Esophagus (tissue), 2 donors: ENCODE data around the gene ENC1. TPM values are rescaled to one million over a fixed set of nuclear protein-coding genes. Genes with fewer than 3 reads are reported as not detected.

Experiments used
- H3K27ac ChIP-seq, 2 donors: one replicate each; pipeline ENCODE4 v1.5.1; 2013; ENCODE audit warnings: low read depth in 2 of 2, mild to moderate bottlenecking in 2 of 2, inconsistent platforms in 1 of 2, low read length in 1 of 2, moderate library complexity in 1 of 2
- H3K27me3 ChIP-seq, 2 donors: one replicate each; pipeline ENCODE4 v1.6.1; 2013; ENCODE audit warnings: low read length in 2 of 2, control low read depth in 1 of 2, mild to moderate bottlenecking in 1 of 2; ENCODE audit not compliant: insufficient read depth in 2 of 2, control insufficient read depth in 1 of 2
- H3K36me3 ChIP-seq, 2 donors: one replicate each; pipeline ENCODE4 v1.6.1; 2013; ENCODE audit warnings: low read length in 1 of 2; ENCODE audit not compliant: control insufficient read depth in 2 of 2, insufficient read depth in 2 of 2
- H3K4me1 ChIP-seq, 2 donors: one replicate each; pipeline ENCODE4 v1.6.1; 2013; ENCODE audit warnings: low read length in 1 of 2; ENCODE audit not compliant: control insufficient read depth in 2 of 2, insufficient read depth in 2 of 2
- H3K4me3 ChIP-seq, 2 donors: one replicate each; pipeline ENCODE4 v1.5.1; 2013; ENCODE audit warnings: low read length in 2 of 2, mild to moderate bottlenecking in 2 of 2, low read depth in 1 of 2, moderate library complexity in 1 of 2
- H3K9me3 ChIP-seq, 2 donors: one replicate each; pipeline ENCODE4 v1.6.1; 2013; ENCODE audit warnings: mild to moderate bottlenecking in 2 of 2, low read depth in 1 of 2, low read length in 1 of 2, moderate library complexity in 1 of 2; ENCODE audit not compliant: control insufficient read depth in 2 of 2, insufficient read depth in 1 of 2
- WGBS, 2 donors: extraction: QIAGEN DNeasy Blood & Tissue Kit; methylation state at CpG; one replicate each; pipeline ENCODE4 v1.1.7; 2013; 5-methylcytosine and 5-hydroxymethylcytosine counted together
- polyA plus RNA-seq, 2 donors: library from polyadenylated mRNA; stranded (reverse); fragments of 200-250 nt; gene quantifications; one replicate each; pipeline ENCODE4 v1.2.3, GENCODE V29; 2013
- donor health status: healthy with polysubstance abuse.
- donor health status: Bipolar disorder and iron deficiency.

The ENC1 gene
- polyA plus RNA-seq, 2 donors = 1.4 to 2.0 TPM

DNA sequence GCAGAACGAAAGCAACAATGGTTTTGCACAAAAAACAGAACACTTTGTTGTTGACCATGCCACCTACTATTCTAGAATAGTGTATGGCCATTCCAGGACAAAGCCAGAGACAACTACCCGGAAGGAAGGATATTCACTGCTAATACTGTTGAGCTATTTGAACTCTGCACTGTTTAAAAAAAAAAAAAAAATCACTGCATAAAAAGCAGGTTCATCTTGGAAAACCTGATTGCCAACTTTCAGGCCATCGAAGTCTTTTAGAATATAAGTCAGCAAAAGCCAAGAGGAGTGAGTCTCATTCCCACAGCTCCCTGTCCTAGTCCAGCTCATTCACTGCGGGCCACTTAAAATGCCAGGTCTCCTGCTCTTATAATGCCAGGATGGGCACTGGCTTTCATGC, 4.0 kb downstream of the ENC1 start:
- no peak overlapping the region for H3K27ac ChIP-seq

DNA sequence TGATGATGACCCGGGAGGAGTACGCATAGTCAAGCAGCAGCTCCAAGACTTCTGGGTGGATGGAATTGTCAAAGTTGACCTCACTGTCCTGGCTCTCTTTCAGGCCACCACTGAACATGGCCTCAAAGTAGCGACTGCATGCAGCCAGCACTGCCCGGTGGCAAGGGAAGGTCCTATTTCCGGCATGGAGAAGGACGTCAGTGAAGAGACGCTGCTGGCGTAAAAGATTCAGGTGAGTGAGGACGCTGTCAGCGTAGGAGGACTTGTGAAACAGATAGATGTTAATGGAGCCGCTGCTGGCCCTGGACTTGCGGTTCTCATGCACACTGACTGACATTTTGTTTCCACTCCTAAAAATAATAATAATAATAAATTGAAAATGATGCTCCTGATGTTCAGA, 4.4 kb downstream of the ENC1 start:
- WGBS, 2 donors = 92 to 93% methylated on average over 12 of the region's 12 CpGs
- Histone ChIP-seq H3K27me3 (no peaks in the 10 kb centered on the region), H3K36me3 (peaks cover 0 to 9% of the 10 kb centered on the region in 2 donors), H3K9me3 (no peaks in the 10 kb centered on the region), H3K4me1 (peaks cover 5 to 8% of the 10 kb centered on the region in 2 donors), H3K4me3 (no peak overlapping the region), H3K27ac (peak overlapping the region in 1 of 2 donors; percentile 6)

More for the DNA sequence above, 4.0 kb downstream of the ENC1 start:
- H3K27me3 ChIP-seq = no peaks in the 10 kb centered on the region
- no peaks in the 10 kb centered on the region for H3K9me3 ChIP-seq
- WGBS, 2 donors = 50 to 64% methylated on average over 4 of the region's 4 CpGs
- H3K36me3 ChIP-seq = peaks cover 0 to 9% of the 10 kb centered on the region in 2 donors
- H3K4me3 ChIP-seq = no peak overlapping the region
- peaks cover 5 to 8% of the 10 kb centered on the region in 2 donors for H3K4me1 ChIP-seq

DNA sequence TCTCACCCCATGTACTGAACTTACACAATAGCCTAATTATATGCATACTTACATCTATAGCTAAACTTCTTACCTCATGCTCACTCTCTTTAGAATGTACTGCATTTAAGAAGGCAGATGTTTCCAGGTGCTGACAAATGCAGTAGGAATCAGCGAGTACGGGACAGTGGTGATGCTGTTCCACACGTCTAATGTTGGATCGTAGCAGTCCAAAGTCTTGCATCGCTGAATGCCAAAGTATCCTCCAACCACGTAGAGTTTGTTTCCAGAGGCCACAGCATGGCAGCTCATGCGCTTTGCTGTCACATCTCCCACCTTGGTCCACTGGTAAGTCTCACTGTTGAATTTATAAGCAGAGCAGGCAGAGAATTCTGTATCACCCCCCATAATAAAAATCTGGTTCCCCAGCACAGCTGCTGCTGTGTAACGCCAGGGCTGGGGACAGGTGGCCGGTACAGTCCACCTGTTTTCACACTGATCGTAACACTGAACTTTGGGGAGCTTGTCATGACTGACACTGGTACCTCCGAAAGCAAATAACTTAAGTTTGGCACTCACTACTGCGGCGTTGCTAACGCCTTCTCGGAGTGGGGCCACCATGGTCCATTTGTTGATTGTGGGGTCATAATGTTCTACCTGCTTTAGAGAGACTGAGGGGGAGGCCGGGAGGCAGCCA, 5.8 kb downstream of the ENC1 start:
- H3K27ac ChIP-seq = no peak overlapping the region
- no peaks in the 10 kb centered on the region for H3K9me3 ChIP-seq
- no peak overlapping the region for H3K4me3 ChIP-seq
- peaks cover 0 to 9% of the 10 kb centered on the region in 2 donors for H3K36me3 ChIP-seq
- WGBS, 2 donors = 93 to 96% methylated on average over 16 of the region's 16 CpGs
- H3K4me1 ChIP-seq = peaks cover 5 to 9% of the 10 kb centered on the region in 2 donors
- no peaks in the 10 kb centered on the region for H3K27me3 ChIP-seq

DNA sequence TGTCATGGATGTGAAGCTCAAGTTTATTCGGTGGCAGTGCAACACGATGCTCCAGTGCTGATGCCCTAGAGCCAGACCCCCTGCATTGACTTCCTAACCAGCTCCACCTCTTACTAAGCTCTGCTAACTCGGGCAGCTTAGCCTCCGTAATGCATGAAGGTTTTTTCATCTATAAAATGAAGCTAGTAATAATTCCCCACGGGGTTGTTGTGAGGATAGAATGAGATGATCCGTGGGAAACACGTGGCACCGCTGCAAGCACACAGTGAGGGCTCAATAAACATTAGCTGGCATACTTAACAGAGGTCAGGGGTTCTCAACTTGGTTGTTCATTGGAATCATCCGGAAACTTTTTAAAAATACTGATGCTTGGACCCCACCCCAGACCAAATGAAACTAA, 6.8 kb downstream of the ENC1 start:
- H3K4me1 ChIP-seq = peaks cover 6 to 9% of the 10 kb centered on the region in 2 donors
- peaks cover 0 to 9% of the 10 kb centered on the region in 2 donors for H3K36me3 ChIP-seq
- no peaks in the 10 kb centered on the region for H3K9me3 ChIP-seq
- H3K27me3 ChIP-seq = no peaks in the 10 kb centered on the region
- no peak overlapping the region for H3K4me3 ChIP-seq
- 78 to 79% methylated on average over 9 of the region's 9 CpGs for WGBS, 2 donors
- H3K27ac ChIP-seq = no peak overlapping the region

DNA sequence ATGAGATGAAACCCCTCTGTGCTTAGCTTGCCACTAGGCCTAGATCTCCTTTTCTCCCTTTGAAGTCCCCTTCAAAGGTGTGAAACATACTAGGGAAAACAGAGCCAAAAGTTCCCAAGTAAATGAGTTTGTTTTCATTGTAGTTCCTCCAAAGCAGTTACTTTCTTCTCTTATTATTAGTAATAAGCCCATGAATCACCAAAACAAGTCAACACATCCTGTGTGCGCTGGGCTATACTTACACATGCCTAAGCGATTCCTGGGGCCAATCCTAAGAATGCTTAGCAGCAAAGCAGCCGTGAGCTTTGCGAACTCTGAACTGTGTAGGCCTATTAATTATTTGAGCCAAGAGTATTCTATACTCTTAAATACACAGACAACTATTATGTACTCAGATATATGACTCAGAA, 7.6 kb downstream of the ENC1 start:
- H3K27me3 ChIP-seq = no peaks in the 10 kb centered on the region
- H3K4me1 ChIP-seq = peaks cover 6 to 9% of the 10 kb centered on the region in 2 donors
- no peak overlapping the region for H3K4me3 ChIP-seq
- WGBS, 2 donors = 47 to 62% methylated on average over 4 of the region's 4 CpGs
- H3K9me3 ChIP-seq = no peaks in the 10 kb centered on the region
- H3K27ac ChIP-seq = peak overlapping the region; percentile 56 to 76
- H3K36me3 ChIP-seq = peaks cover 0 to 9% of the 10 kb centered on the region in 2 donors

DNA sequence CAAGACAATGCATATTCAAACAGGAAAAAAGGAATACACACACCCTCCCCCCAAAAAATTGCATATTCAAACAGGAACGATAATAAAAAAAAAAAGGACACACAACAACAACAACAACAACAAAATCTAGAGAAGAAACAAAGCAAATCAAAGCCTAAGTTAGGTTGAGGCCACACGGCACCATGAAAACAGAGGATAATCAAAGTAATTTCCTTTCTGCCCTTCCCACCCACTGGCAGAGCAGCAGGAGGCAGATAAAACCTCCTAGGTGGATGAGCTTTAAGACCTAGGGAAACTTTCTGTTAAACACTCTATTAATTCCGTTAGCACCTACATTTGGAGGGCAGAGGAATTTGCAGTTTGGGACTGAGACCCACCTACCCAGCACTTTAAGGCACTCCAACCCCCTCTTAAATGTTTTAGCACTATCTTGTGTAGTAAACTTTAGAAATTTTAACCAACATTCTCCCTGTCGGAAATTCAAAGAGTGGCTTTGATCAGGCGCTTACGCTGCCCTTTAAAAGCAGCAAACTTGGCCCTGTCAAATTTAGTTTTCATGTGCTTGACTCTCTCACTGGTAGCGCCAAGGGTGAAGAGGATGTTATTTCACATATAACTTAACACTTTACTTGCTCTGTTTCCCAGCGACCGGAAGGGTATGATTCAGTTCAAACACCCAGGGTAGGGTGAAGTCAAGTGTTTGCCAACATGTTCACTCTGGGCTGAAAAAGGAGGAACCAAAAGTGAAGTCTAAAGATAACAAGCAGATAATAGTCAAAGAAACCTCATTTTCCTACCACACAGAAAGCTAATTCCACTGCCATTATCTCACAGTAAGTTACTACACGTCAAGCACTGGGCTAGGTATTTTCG, 9.2 kb downstream of the ENC1 start:
- Histone ChIP-seq H3K36me3 (peaks cover 0 to 9% of the 10 kb centered on the region in 2 donors), H3K4me3 (no peak overlapping the region), H3K4me1 (peaks cover 6 to 9% of the 10 kb centered on the region in 2 donors), H3K9me3 (no peaks in the 10 kb centered on the region), H3K27ac (peak overlapping the region; percentile 36 to 78), H3K27me3 (no peaks in the 10 kb centered on the region)
- WGBS, 2 donors = 59 to 63% methylated on average over 11 of the region's 11 CpGs

DNA sequence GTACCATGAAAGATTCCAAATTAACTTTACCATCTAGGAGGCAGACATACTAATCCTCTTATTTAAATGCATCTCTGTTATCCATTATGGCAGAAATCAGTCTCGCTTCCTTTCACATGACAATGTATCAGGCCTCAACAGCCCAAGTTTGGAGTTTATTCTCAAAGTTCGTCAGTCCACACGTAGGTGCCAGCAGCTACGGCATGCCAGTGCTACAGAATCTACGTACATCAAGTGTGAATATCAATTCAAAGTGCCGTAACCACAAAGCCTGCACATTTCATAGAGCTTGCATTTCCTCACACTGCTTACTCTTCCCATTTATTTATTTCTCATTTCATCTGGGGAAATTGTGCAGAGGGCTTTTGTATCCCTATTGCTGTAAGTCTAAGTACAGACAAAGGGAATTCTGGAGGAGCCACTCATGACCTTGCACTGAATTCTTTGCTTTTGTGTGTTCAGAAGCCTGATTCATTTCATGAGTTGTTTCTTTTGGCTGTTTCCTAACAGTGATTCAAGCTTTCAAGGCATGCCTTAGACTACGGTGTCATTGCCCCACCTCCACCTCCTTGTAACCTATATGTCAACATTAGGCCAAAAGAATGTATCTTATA, 10.0 kb downstream of the ENC1 start:
- WGBS, 2 donors = 69 to 70% methylated on average over 7 of the region's 7 CpGs
- H3K4me3 ChIP-seq = no peak overlapping the region

DNA sequence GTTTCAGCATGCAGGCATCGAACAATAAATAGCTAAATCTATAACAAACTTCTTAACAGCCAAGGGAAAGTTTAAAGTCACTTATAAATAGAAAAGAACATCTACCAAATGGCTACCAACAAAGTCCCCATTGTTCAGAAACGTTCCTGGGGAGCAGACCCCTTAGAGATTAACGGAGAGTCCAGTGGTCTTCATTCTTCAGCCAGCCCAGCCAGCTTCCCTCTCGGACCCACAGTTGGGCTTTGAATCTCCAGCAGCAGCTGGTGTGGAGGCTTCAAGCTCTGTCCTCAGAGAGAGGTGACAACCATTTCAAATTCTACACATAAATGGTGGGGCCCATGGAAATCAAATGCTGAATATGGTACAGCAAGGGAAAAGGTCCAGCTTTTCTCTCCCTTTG, 11.2 kb downstream of the ENC1 start:
- Histone ChIP-seq H3K4me3 (no peak overlapping the region), H3K27ac (no peak overlapping the region), H3K36me3 (no peaks in the 10 kb centered on the region), H3K9me3 (no peaks in the 10 kb centered on the region), H3K27me3 (no peaks in the 10 kb centered on the region), H3K4me1 (peaks cover 2 to 4% of the 10 kb centered on the region in 2 donors)
- 66 to 67% methylated on average over 4 of the region's 4 CpGs for WGBS, 2 donors

More for the DNA sequence above, 10.0 kb downstream of the ENC1 start:
- Histone ChIP-seq H3K4me1 (peaks cover 2 to 3% of the 10 kb centered on the region in 2 donors), H3K27ac (peak overlapping the region; percentile 24 to 63), H3K9me3 (no peaks in the 10 kb centered on the region), H3K36me3 (peaks cover 0 to 6% of the 10 kb centered on the region in 2 donors), H3K27me3 (no peaks in the 10 kb centered on the region)

DNA sequence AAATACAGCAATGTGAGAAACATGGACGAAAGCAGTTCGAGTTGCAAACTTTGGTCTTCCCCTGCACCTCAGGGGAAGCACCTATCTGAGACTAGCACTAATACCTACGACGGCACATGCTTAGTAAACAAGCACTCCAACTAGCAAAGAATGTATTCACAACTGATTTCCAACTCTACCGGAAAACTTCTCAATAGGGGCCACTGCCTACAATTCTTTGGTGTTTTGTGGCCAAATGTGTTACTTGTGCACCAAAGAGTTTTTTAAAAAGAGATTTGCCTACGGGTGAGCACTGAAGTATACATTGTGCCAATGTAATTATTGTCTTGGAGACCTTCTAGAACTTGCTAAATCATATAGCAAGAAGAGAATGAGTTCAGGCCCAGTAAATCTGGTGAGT, 12.2 kb downstream of the ENC1 start:
- 82 to 85% methylated on average over 6 of the region's 6 CpGs for WGBS, 2 donors
- no peak overlapping the region for H3K27ac ChIP-seq
- peaks cover 2 to 4% of the 10 kb centered on the region in 2 donors for H3K4me1 ChIP-seq
- no peaks in the 10 kb centered on the region for H3K9me3 ChIP-seq
- no peak overlapping the region for H3K4me3 ChIP-seq
- H3K27me3 ChIP-seq = no peaks in the 10 kb centered on the region
- H3K36me3 ChIP-seq = no peaks in the 10 kb centered on the region
